HEK293 (cell line): ENCODE data around the gene PDE4A.

ENCODE experiments used
- CTCF ChIA-PET: fragments of 350-600 bp; formaldehyde crosslinking; extraction: SDS; loops from one replicate; lab custom pipeline; 2021; ENCODE audit warnings: antibody characterized with exemption; lab: Yijun Ruan, JAX
- POLR2A ChIA-PET: fragments of 300-600 bp; formaldehyde crosslinking; extraction: SDS; loops from one replicate; lab custom pipeline; 2020; ENCODE audit warnings: antibody characterized with exemption, inconsistent platforms; lab: Yijun Ruan, JAX
- H3K27ac ChIP-seq: fragments of 200-500 bp; sonication (Bioruptor generic); 2 replicates; pipeline ENCODE4 v1.5.1; 2014; ENCODE audit warnings: low read depth, low read length, control low read depth, inconsistent platforms; ENCODE audit errors: extremely low read depth
- H3K36me3 ChIP-seq, 2 experiments: fragments of 200-500 bp in 1 of 2; sonication (Bioruptor generic) in 1 of 2; 1 replicate in 1 of 2; 2 replicates in 1 of 2; pipeline ENCODE4 v1.5.1; 2014 to 2017; ENCODE audit warnings: inconsistent platforms in 2 of 2, low read length in 2 of 2; ENCODE audit not compliant: control insufficient read depth in 2 of 2, insufficient read depth in 1 of 2
- H3K4me1 ChIP-seq: fragments of 200-500 bp; sonication (Bioruptor generic); 2 replicates; pipeline ENCODE4 v1.5.1; 2014; ENCODE audit warnings: mild to moderate bottlenecking, low read length, inconsistent platforms; ENCODE audit not compliant: control insufficient read depth, insufficient read depth
- H3K4me3 ChIP-seq: 2 replicates; pipeline ENCODE4 v1.5.1; 2011; ENCODE audit warnings: low read depth, mild to moderate bottlenecking, control low read depth, low read length, moderate library complexity
- H3K9me3 ChIP-seq: fragments of 200-500 bp; sonication (Bioruptor generic); 2 replicates; pipeline ENCODE4 v1.5.1; 2014; ENCODE audit warnings: low read depth, low read length, inconsistent platforms; ENCODE audit not compliant: control insufficient read depth, insufficient read depth
- EGR2 ChIP-seq: fragments of 450-650 bp; formaldehyde crosslinking; IDR thresholded peaks from 2 replicates; pipeline ENCODE4 v1.5.1; 2016; ENCODE audit warnings: low read depth, missing biosample characterization, missing genetic modification characterization
- KLF1 ChIP-seq: fragments of 450-650 bp; formaldehyde crosslinking; IDR thresholded peaks from 2 replicates; pipeline ENCODE4 v1.5.1; 2016; ENCODE audit warnings: missing biosample characterization, missing genetic modification characterization
- SCRT2 ChIP-seq: fragments of 450-650 bp; formaldehyde crosslinking; IDR thresholded peaks from 2 replicates; pipeline ENCODE4 v1.5.1; 2016; ENCODE audit warnings: missing biosample characterization, missing genetic modification characterization
- ZBTB20 ChIP-seq: fragments of 450-650 bp; formaldehyde crosslinking; IDR thresholded peaks from 2 replicates; pipeline ENCODE4 v1.5.1; 2016; ENCODE audit warnings: missing biosample characterization, missing genetic modification characterization
- ZFHX2 ChIP-seq: fragments of 450-650 bp; formaldehyde crosslinking; conservative IDR thresholded peaks from 2 replicates; pipeline ENCODE4 v1.5.1; 2016; ENCODE audit warnings: missing biosample characterization, missing genetic modification characterization
- ZNF426 ChIP-seq: fragments of 450-650 bp; formaldehyde crosslinking; IDR thresholded peaks from 2 replicates; pipeline ENCODE4 v1.5.1; 2017; ENCODE audit warnings: missing biosample characterization, missing genetic modification characterization, mild to moderate bottlenecking, inconsistent platforms, moderate library complexity
- ZNF623 ChIP-seq: fragments of 450-650 bp; formaldehyde crosslinking; IDR thresholded peaks from 2 replicates; pipeline ENCODE4 v1.5.1; 2016; ENCODE audit warnings: missing biosample characterization, missing genetic modification characterization
- ZNF843 ChIP-seq: fragments of 450-650 bp; formaldehyde crosslinking; IDR thresholded peaks from 2 replicates; pipeline ENCODE4 v1.5.1; 2016; ENCODE audit warnings: missing biosample characterization, missing genetic modification characterization
- ZSCAN23 ChIP-seq: fragments of 450-650 bp; formaldehyde crosslinking; IDR thresholded peaks from 2 replicates; pipeline ENCODE4 v1.5.1; 2016; ENCODE audit warnings: missing biosample characterization, missing genetic modification characterization
- TF ChIP-seq, protein P1 (sequence below): fragments of 450-650 bp; formaldehyde crosslinking; IDR thresholded peaks from 2 replicates; pipeline ENCODE4 v1.5.1; 2016; ENCODE audit warnings: missing biosample characterization, missing genetic modification characterization
- TF ChIP-seq, protein P2 (sequence below): fragments of 450-650 bp; formaldehyde crosslinking; IDR thresholded peaks from 2 replicates; pipeline ENCODE4 v1.5.1; 2017; ENCODE audit warnings: missing biosample characterization, missing genetic modification characterization
- TF ChIP-seq, protein P3 (sequence below): fragments of 450-650 bp; formaldehyde crosslinking; conservative IDR thresholded peaks from 2 replicates; pipeline ENCODE4 v1.5.1; 2016; ENCODE audit warnings: low read depth, missing biosample characterization, missing genetic modification characterization
- TF ChIP-seq, protein P4 (sequence below): fragments of 450-650 bp; formaldehyde crosslinking; IDR thresholded peaks from 2 replicates; pipeline ENCODE4 v1.5.1; 2016; ENCODE audit warnings: missing biosample characterization, missing genetic modification characterization

Gene PDE4A

DNA sequence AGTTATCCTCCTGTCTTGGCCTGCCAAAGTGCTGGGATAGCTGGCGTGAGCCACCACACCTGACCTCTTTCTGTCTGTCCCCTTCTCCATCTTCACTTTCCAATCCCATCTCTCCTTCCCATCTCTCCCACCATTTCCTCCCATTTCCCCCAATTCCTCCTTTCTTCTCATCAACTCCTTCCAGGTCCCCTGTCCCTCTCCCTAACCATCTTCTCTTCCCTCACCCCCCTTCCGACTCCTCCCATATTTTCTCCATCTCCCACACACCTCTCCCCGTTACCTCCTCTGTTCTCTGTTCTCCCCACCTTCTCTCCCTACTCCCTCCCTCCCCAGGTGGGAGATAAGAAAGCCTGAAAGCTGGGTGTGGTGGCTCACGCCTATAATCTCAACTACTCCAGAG, 42.2 kb downstream of the PDE4A start (continued):
- TF ChIP-seq, protein P1, sequence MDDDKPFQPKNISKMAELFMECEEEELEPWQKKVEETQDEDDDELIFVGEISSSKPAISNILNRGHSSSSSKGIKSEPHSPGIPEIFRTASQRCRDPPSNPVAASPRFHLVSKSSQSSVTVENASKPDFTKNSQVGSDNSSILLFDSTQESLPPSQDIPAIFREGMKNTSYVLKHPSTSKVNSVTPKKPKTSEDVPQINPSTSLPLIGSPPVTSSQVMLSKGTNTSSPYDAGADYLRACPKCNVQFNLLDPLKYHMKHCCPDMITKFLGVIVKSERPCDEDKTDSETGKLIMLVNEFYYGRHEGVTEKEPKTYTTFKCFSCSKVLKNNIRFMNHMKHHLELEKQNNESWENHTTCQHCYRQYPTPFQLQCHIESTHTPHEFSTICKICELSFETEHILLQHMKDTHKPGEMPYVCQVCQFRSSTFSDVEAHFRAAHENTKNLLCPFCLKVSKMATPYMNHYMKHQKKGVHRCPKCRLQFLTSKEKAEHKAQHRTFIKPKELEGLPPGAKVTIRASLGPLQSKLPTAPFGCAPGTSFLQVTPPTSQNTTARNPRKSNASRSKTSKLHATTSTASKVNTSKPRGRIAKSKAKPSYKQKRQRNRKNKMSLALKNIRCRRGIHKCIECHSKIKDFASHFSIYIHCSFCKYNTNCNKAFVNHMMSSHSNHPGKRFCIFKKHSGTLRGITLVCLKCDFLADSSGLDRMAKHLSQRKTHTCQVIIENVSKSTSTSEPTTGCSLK = no peak
- TF ChIP-seq, protein P2, sequence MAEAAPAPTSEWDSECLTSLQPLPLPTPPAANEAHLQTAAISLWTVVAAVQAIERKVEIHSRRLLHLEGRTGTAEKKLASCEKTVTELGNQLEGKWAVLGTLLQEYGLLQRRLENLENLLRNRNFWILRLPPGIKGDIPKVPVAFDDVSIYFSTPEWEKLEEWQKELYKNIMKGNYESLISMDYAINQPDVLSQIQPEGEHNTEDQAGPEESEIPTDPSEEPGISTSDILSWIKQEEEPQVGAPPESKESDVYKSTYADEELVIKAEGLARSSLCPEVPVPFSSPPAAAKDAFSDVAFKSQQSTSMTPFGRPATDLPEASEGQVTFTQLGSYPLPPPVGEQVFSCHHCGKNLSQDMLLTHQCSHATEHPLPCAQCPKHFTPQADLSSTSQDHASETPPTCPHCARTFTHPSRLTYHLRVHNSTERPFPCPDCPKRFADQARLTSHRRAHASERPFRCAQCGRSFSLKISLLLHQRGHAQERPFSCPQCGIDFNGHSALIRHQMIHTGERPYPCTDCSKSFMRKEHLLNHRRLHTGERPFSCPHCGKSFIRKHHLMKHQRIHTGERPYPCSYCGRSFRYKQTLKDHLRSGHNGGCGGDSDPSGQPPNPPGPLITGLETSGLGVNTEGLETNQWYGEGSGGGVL (tag by site-specific recombination) = peak; percentile 59
- TF ChIP-seq, protein P3, sequence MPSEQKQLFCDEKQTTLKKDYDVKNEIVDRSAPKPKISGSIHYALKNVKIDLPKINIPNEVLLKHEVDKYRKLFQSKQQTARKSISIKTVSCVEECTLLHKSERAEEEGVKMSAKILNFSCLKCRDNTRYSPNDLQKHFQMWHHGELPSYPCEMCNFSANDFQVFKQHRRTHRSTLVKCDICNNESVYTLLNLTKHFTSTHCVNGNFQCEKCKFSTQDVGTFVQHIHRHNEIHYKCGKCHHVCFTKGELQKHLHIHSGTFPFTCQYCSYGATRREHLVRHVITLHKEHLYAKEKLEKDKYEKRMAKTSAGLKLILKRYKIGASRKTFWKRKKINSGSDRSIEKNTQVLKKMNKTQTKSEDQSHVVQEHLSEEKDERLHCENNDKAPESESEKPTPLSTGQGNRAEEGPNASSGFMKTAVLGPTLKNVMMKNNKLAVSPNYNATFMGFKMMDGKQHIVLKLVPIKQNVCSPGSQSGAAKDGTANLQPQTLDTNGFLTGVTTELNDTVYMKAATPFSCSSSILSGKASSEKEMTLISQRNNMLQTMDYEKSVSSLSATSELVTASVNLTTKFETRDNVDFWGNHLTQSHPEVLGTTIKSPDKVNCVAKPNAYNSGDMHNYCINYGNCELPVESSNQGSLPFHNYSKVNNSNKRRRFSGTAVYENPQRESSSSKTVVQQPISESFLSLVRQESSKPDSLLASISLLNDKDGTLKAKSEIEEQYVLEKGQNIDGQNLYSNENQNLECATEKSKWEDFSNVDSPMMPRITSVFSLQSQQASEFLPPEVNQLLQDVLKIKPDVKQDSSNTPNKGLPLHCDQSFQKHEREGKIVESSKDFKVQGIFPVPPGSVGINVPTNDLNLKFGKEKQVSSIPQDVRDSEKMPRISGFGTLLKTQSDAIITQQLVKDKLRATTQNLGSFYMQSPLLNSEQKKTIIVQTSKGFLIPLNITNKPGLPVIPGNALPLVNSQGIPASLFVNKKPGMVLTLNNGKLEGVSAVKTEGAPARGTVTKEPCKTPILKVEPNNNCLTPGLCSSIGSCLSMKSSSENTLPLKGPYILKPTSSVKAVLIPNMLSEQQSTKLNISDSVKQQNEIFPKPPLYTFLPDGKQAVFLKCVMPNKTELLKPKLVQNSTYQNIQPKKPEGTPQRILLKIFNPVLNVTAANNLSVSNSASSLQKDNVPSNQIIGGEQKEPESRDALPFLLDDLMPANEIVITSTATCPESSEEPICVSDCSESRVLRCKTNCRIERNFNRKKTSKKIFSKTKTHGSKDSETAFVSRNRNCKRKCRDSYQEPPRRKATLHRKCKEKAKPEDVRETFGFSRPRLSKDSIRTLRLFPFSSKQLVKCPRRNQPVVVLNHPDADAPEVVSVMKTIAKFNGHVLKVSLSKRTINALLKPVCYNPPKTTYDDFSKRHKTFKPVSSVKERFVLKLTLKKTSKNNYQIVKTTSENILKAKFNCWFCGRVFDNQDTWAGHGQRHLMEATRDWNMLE (tag by site-specific recombination) = no peak
- TF ChIP-seq, protein P4, sequence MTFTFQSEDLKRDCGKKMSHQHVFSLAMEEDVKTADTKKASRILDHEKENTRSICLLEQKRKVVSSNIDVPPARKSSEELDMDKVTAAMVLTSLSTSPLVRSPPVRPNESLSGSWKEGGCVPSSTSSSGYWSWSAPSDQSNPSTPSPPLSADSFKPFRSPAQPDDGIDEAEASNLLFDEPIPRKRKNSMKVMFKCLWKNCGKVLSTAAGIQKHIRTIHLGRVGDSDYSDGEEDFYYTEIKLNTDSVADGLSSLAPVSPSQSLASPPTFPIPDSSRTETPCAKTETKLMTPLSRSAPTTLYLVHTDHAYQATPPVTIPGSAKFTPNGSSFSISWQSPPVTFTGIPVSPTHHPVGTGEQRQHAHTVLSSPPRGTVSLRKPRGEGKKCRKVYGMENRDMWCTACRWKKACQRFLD (tag by site-specific recombination) = no peak
- TF ChIP-seq ZSCAN23 (tag by site-specific recombination) (no peak), KLF1 (tag by site-specific recombination) (peak; percentile 71), SCRT2 (no peak)
- TF ChIP-seq, all 188 proteins: peak for 4

DNA sequence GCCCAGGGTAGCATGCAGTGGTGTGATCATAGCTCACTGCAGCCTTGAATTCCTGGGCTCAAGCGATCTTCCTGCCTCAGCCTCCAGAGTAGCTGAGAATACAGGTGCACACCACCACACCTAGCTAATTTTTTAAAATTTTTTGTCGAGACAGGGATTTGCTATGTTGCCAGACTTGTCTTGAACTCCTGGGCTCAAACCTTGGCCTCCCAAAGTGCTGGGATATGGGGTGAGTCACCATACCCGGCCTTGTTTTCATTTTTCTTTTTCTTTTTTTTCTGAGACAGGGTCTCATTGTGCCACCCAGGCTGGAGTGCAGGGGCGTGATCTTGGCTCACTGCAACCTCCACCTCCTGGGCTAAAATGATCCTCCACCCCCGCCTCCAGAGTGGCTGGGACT, 44.1 kb downstream of the PDE4A start:
- TF ChIP-seq ZNF623 (tag by site-specific recombination) (no peak), EGR2 (tag by site-specific recombination) (peak; percentile 22; the same call in 1 of the 2 replicates), ZFHX2 (tag by site-specific recombination) (peak; percentile 39; the same call in 1 of the 2 replicates), ZNF843 (no peak), ZBTB20 (tag by site-specific recombination) (no peak), ZNF426 (tag by site-specific recombination) (no peak)
- TF ChIP-seq, all 188 proteins: peak for 2
- no peaks in the 10 kb centered on the region for H3K4me1 ChIP-seq
- no peak overlapping the region for H3K27ac ChIP-seq
- H3K36me3 ChIP-seq = peaks cover 0 to 10% of the 10 kb centered on the region in 2 experiments; a peak in 2 of 3 replicates
- ChIA-PET POLR2A (no interaction called here), CTCF (no interaction called here)
- H3K9me3 ChIP-seq = no peaks in the 10 kb centered on the region
- H3K4me3 ChIP-seq = no peak overlapping the region
